HepG2 (cell line): ENCODE measurements around the gene URGCP. TPM values are rescaled to one million over a fixed set of nuclear protein-coding genes. Genes with fewer than 3 reads are reported as not detected.

ENCODE experiments used
- ATAC-seq: fragments of 200-7000 bp; cut with Tn5 transposase; 3 replicates; pipeline ENCODE4 v1.9.1; 2020; ENCODE audit warnings: mild to moderate bottlenecking, moderate library complexity
- BruUV-seq: library from RNA; stranded (reverse); fragments of 400-500 nt; replicated peaks from 2 replicates; lab custom pipeline; 2021; lab: Mats Ljungman, UMichigan
- CTCF ChIA-PET: fragments of 300-600 bp; formaldehyde crosslinking; extraction: SDS; loops from one replicate; lab custom pipeline; 2021; ENCODE audit warnings: low total read pairs, inconsistent platforms, low intra/inter-chr PET ratio; lab: Yijun Ruan, JAX
- POLR2A ChIA-PET: fragments of 350-600 bp; sonication (Branson Sonifier 250); formaldehyde crosslinking; loops from one replicate; lab custom pipeline; 2020; ENCODE audit warnings: antibody characterized with exemption, inconsistent platforms; lab: Yijun Ruan, JAX
- DNase-seq: peaks from one replicate; pipeline ENCODE4 v3.0.0-alpha.2; 2015; ENCODE audit warnings: low spot score
- FAIRE-seq: peaks from 3 replicates; lab custom pipeline; 2011; peaks lifted over from hg19 to GRCh38; lab: Jason Lieb, UNC
- H2AFZ ChIP-seq: one replicate; pipeline ENCODE4 v1.6.1; 2011; ENCODE audit warnings: low read length, inconsistent platforms
- H3K27ac ChIP-seq: fragments of 300-600 bp; 3 replicates; pipeline ENCODE4 v1.8.0; 2011; ENCODE audit warnings: mixed run types, mild to moderate bottlenecking, mixed read lengths, low read length, inconsistent platforms; ENCODE audit not compliant: insufficient read depth; ENCODE audit errors: extremely low read length
- H3K27me3 ChIP-seq, 2 experiments: fragments of 200-600 bp in 1 of 2; 2 replicates in 1 of 2; 3 replicates in 1 of 2; pipeline versions ENCODE4 v1.6.0 to v1.8.0; 2011; ENCODE audit warnings: low read length in 2 of 2, mild to moderate bottlenecking in 2 of 2, moderate library complexity in 2 of 2, inconsistent platforms in 1 of 2; ENCODE audit not compliant: insufficient read depth in 2 of 2, control insufficient read depth in 1 of 2
- H3K36me3 ChIP-seq, 2 experiments: fragments of 200-600 bp in 1 of 2; replicated peaks in 1 of 2; 2 replicates in 1 of 2; 3 replicates in 1 of 2; pipeline versions ENCODE4 v1.5.1 to v1.8.0; 2011; ENCODE audit warnings: low read length in 2 of 2, inconsistent platforms in 1 of 2; ENCODE audit not compliant: insufficient read depth in 2 of 2, control insufficient read depth in 1 of 2
- H3K4me1 ChIP-seq: 2 replicates; pipeline ENCODE4 v1.5.1; 2012; ENCODE audit warnings: low read length, inconsistent platforms; ENCODE audit not compliant: insufficient read depth
- H3K4me2 ChIP-seq: 2 replicates; pipeline ENCODE4 v1.6.0; 2011; ENCODE audit warnings: low read depth, low read length, inconsistent platforms
- H3K4me3 ChIP-seq, 3 experiments: fragments of 200-600 bp in 1 of 3; sonication (generic), shearing (Covaris generic) in 1 of 3; replicated peaks in 1 of 3; 2 replicates each; pipeline ENCODE4 v1.5.1; 2011 to 2016; ENCODE audit warnings: low read length in 3 of 3, inconsistent platforms in 2 of 3, low read depth in 2 of 3, mild to moderate bottlenecking in 2 of 3, control low read depth in 1 of 3, mixed read lengths in 1 of 3; ENCODE audit not compliant: insufficient read depth in 1 of 3
- H3K79me2 ChIP-seq: one replicate; pipeline ENCODE4 v1.6.1; 2011; ENCODE audit warnings: low read length, inconsistent platforms; ENCODE audit not compliant: insufficient read depth
- H3K9ac ChIP-seq: 2 replicates; pipeline ENCODE4 v1.6.0; 2011; ENCODE audit warnings: mild to moderate bottlenecking, low read depth, low read length, inconsistent platforms; ENCODE audit not compliant: insufficient read depth
- H3K9me3 ChIP-seq: 2 replicates; pipeline ENCODE4 v1.5.1; 2012; ENCODE audit warnings: mild to moderate bottlenecking, low read length
- H4K20me1 ChIP-seq: 2 replicates; pipeline ENCODE4 v1.6.0; 2011; ENCODE audit warnings: inconsistent platforms, mild to moderate bottlenecking, low read length, moderate library complexity; ENCODE audit not compliant: insufficient read depth
- CCAR2 ChIP-seq: fragments of 200-400 bp; formaldehyde crosslinking; optimal IDR thresholded peaks from 2 replicates; pipeline ENCODE3; 2018; ENCODE audit warnings: low read depth, mild to moderate bottlenecking, low read length, moderate library complexity
- GABPB1 ChIP-seq: IDR thresholded peaks from 2 replicates; pipeline ENCODE4 v1.6.1; 2016; ENCODE audit warnings: mild to moderate bottlenecking, missing genetic modification reagents, moderate library complexity, missing compliant biosample characterization
- GTF2F1 ChIP-seq: fragments of 150-350 bp; IDR thresholded peaks from 2 replicates; pipeline ENCODE4 v1.6.1; 2014; ENCODE audit warnings: low read length
- JUND ChIP-seq: sonication (generic); formaldehyde crosslinking; IDR thresholded peaks from 2 replicates; pipeline ENCODE4 v1.8.0; 2022; ENCODE audit warnings: mild to moderate bottlenecking, missing genetic modification reagents
- MZF1 ChIP-seq: sonication (generic); formaldehyde crosslinking; IDR thresholded peaks from 2 replicates; pipeline ENCODE4 v1.8.1; 2023; ENCODE audit warnings: mild to moderate bottlenecking, missing genetic modification reagents, borderline replicate concordance
- NBN ChIP-seq: fragments of 450-650 bp; conservative IDR thresholded peaks from 2 replicates; pipeline ENCODE4 v1.6.1; 2017
- SETDB1 ChIP-seq: sonication (generic); formaldehyde crosslinking; IDR thresholded peaks from 2 replicates; pipeline ENCODE4 v1.5.1; 2020; ENCODE audit warnings: missing genetic modification reagents, mild to moderate bottlenecking, borderline replicate concordance
- SNAPC4 ChIP-seq: sonication (generic); formaldehyde crosslinking; IDR thresholded peaks from 2 replicates; pipeline ENCODE4 v1.4.0; 2020; ENCODE audit warnings: mild to moderate bottlenecking, missing genetic modification reagents
- TEAD2 ChIP-seq: sonication (generic); formaldehyde crosslinking; IDR thresholded peaks from 2 replicates; pipeline ENCODE4 v1.9.0; 2021; ENCODE audit warnings: missing genetic modification reagents
- YEATS4 ChIP-seq: sonication (generic); formaldehyde crosslinking; IDR thresholded peaks from 2 replicates; pipeline ENCODE4 v1.4.0; 2020; ENCODE audit warnings: missing genetic modification reagents, borderline replicate concordance
- ZBTB37 ChIP-seq: sonication (generic); formaldehyde crosslinking; IDR thresholded peaks from 2 replicates; pipeline ENCODE4 v1.4.0; 2020; ENCODE audit warnings: mild to moderate bottlenecking, missing genetic modification reagents
- ZFP62 ChIP-seq: sonication (generic); formaldehyde crosslinking; IDR thresholded peaks from 2 replicates; pipeline ENCODE4 v1.4.0; 2020; ENCODE audit warnings: missing genetic modification reagents
- ZNF276 ChIP-seq: sonication (generic); formaldehyde crosslinking; IDR thresholded peaks from 2 replicates; pipeline ENCODE4 v1.4.0; 2020; ENCODE audit warnings: mild to moderate bottlenecking, low read depth, missing genetic modification reagents
- ZNF549 ChIP-seq: sonication (generic); formaldehyde crosslinking; IDR thresholded peaks from 2 replicates; pipeline ENCODE4 v1.5.0; 2020; ENCODE audit warnings: missing genetic modification reagents
- ZNF850 ChIP-seq: sonication (generic); formaldehyde crosslinking; conservative IDR thresholded peaks from 2 replicates; pipeline ENCODE4 v1.9.0; 2021; ENCODE audit warnings: mild to moderate bottlenecking, missing genetic modification reagents
- WGBS: methylation state at CpG from one replicate; pipeline ENCODE4 v1.1.6; 2017; ENCODE audit warnings: low lambda C conversion rate; 5-methylcytosine and 5-hydroxymethylcytosine counted together
- in situ Hi-C: cut with HindIII; loops from 2 replicates; pipeline ENCODE4 v1.10.0; 2017; ENCODE audit warnings: low pct_unique_long_range_greater_than_20kb; ENCODE audit not compliant: extremely low pct_ligation_motif_present
- intact Hi-C: fragments of 100-400 bp; cut with micrococcal nuclease; formaldehyde crosslinking; loops from one replicate; pipeline ENCODE4 v1.10.0; 2022; ENCODE audit not compliant: unreplicated experiment
- polyA plus RNA-seq, 8 experiments: library from polyadenylated mRNA; depleted of rRNA in 3 of 8; stranded (reverse) in 7 of 8; unstranded in 1 of 8; fragments of >200 nt; fragmentation: Illumina TruSeq in 4 of 8; extraction: Trizol in 4 of 8; gene quantifications; 2 replicates each; pipeline versions ENCODE4 v1.2.1 to v1.2.3, GENCODE V29; 2011 to 2016; ENCODE audit warnings: low read depth in 4 of 8, missing spikeins in 1 of 8, mixed read lengths in 1 of 8; ENCODE audit not compliant: insufficient read depth in 1 of 8
- total RNA-seq, 5 experiments: library from RNA; depleted of rRNA; stranded (reverse); fragments of >200 nt; fragmentation: Illumina TruSeq; extraction: Trizol; gene quantifications; 2 replicates each; pipeline ENCODE4 v1.2.3, GENCODE V29; 2016; ENCODE audit warnings: low read depth in 1 of 5

URGCP gene
- total and polyA plus RNA-seq, 2 of the 13 experiments (the other 11 are each of a cell fraction or from before 2014, with no cell fraction given) = 22.3 to 25.8 TPM

- Histone ChIP-seq H3K79me2 (no peaks in the 10 kb centered on the region), H3K4me2 (no peak overlapping the region), H2AFZ (no peak overlapping the region), H4K20me1 (no peaks in the 10 kb centered on the region), H3K27ac (no peak overlapping the region), H3K4me3 (no peak overlapping the region), H3K36me3 (no peaks in the 10 kb centered on the region), H3K4me1 (peaks cover 15% of the 10 kb centered on the region), H3K27me3 (no peaks in the 10 kb centered on the region), H3K9me3 (no peaks in the 10 kb centered on the region), H3K9ac (no peak overlapping the region)
- 95% methylated on average over 4 of the region's 4 CpGs for WGBS
- CTCF ChIA-PET = no interaction called here
- ATAC-seq = no peak
- no TSS peak for BruUV-seq
- in situ Hi-C loops = no loop called here
- no peak for DNase-seq
- intact Hi-C loops = no loop called here
- FAIRE-seq = no peak
- POLR2A ChIA-PET = no interaction called here
- TF ChIP-seq TEAD2 (no peak), JUND (CRISPR knock-in tag) (no peak), MZF1 (CRISPR knock-in tag) (no peak), ZFP62 (no peak), ZNF549 (CRISPR knock-in tag) (no peak), SNAPC4 (CRISPR knock-in tag) (no peak), NBN (no peak), GTF2F1 (no peak), GABPB1 (CRISPR knock-in tag) (no peak), ZNF850 (CRISPR knock-in tag) (no peak), ZBTB37 (CRISPR knock-in tag) (no peak), SETDB1 (CRISPR knock-in tag) (no peak), YEATS4 (CRISPR knock-in tag) (no peak), ZNF276 (CRISPR knock-in tag) (no peak), CCAR2 (no peak)
Measured at GRCh38 chr7:43938892-43939482, 32.6 kb upstream of the URGCP start.
